ENCODE data around the gene SFXN4. TPM values are rescaled to one million over a fixed set of nuclear protein-coding genes. Genes with fewer than 3 reads are reported as not detected.
"Not testable (repeated sequence)": the region's sequence is repeated elsewhere in the genome, so short reads cannot be mapped to it uniquely, and the experiment has no call there.

The SFXN4 gene
- total and polyA plus RNA-seq, 2 donors, result 18.5 to 31.0 TPM

GRCh38 chr10:119107771-119108170 lies 57.7 kb downstream of the SFXN4 start:
- not testable (repeated sequence) for DNase-seq (ENCODE audit: low read depth in 6 of 9, low spot score in 9 of 9); H3K4me1 ChIP-seq (ENCODE audit: control insufficient read depth in 2 of 2, insufficient read depth in 2 of 2, low read length in 2 of 2); H3K4me3 ChIP-seq (ENCODE audit: low read length in 2 of 2); H3K27me3 ChIP-seq (ENCODE audit: control insufficient read depth in 2 of 2, insufficient read depth in 1 of 2, low read length in 1 of 2); H3K9me3 ChIP-seq (ENCODE audit: control insufficient read depth in 2 of 2, insufficient read depth in 1 of 2, low read length in 1 of 2); H3K27ac ChIP-seq (ENCODE audit: low read depth in 1 of 2, low read length in 1 of 2)
- 83% methylated on average over 2 of the region's 2 CpGs for WGBS
- peaks cover 10 to 37% of the 10 kb centered on the region in 2 donors for H3K36me3 ChIP-seq (ENCODE audit: control insufficient read depth in 2 of 2, insufficient read depth in 2 of 2, low read length in 1 of 2)

- H3K27ac ChIP-seq (ENCODE audit: low read depth in 1 of 2, low read length in 1 of 2); DNase-seq (ENCODE audit: low read depth in 6 of 9, low spot score in 9 of 9); H3K27me3 ChIP-seq (ENCODE audit: control insufficient read depth in 2 of 2, insufficient read depth in 1 of 2, low read length in 1 of 2); H3K4me3 ChIP-seq (ENCODE audit: low read length in 2 of 2); H3K9me3 ChIP-seq (ENCODE audit: control insufficient read depth in 2 of 2, insufficient read depth in 1 of 2, low read length in 1 of 2): not testable (repeated sequence)
- 97% methylated on average over 6 of the region's 6 CpGs for WGBS
- H3K4me1 ChIP-seq (ENCODE audit: control insufficient read depth in 2 of 2, insufficient read depth in 2 of 2, low read length in 2 of 2), result peaks cover 7 to 11% of the 10 kb centered on the region in 2 donors
- peaks cover 5 to 30% of the 10 kb centered on the region in 2 donors for H3K36me3 ChIP-seq (ENCODE audit: control insufficient read depth in 2 of 2, insufficient read depth in 2 of 2, low read length in 1 of 2)
Observed at GRCh38 chr10:119107106-119107505, 58.4 kb downstream of the SFXN4 start.

- H3K36me3 ChIP-seq (ENCODE audit: control insufficient read depth in 2 of 2, insufficient read depth in 2 of 2, low read length in 1 of 2), result peaks cover 5 to 25% of the 10 kb centered on the region in 2 donors
- not testable (repeated sequence) for H3K27me3 ChIP-seq (ENCODE audit: control insufficient read depth in 2 of 2, insufficient read depth in 1 of 2, low read length in 1 of 2); DNase-seq (ENCODE audit: low read depth in 6 of 9, low spot score in 9 of 9); H3K4me3 ChIP-seq (ENCODE audit: low read length in 2 of 2); H3K27ac ChIP-seq (ENCODE audit: low read depth in 1 of 2, low read length in 1 of 2); H3K9me3 ChIP-seq (ENCODE audit: control insufficient read depth in 2 of 2, insufficient read depth in 1 of 2, low read length in 1 of 2)
- WGBS, result 98% methylated on average over 7 of the region's 7 CpGs
- peaks cover 7 to 11% of the 10 kb centered on the region in 2 donors for H3K4me1 ChIP-seq (ENCODE audit: control insufficient read depth in 2 of 2, insufficient read depth in 2 of 2, low read length in 2 of 2)
Observed at GRCh38 chr10:119105899-119106298, 59.6 kb downstream of the SFXN4 start.

GRCh38 chr10:119105155-119105554 lies 60.4 kb downstream of the SFXN4 start:
- 95% methylated on average over 12 of the region's 12 CpGs for WGBS
- Histone ChIP-seq H3K27ac (ENCODE audit: low read depth in 1 of 2, low read length in 1 of 2) (no peak overlapping the region), H3K4me3 (ENCODE audit: low read length in 2 of 2) (peak overlapping the region; percentile 61 to 87), H3K27me3 (ENCODE audit: control insufficient read depth in 2 of 2, insufficient read depth in 1 of 2, low read length in 1 of 2) (no peaks in the 10 kb centered on the region), H3K36me3 (ENCODE audit: control insufficient read depth in 2 of 2, insufficient read depth in 2 of 2, low read length in 1 of 2) (peaks cover 5 to 20% of the 10 kb centered on the region in 2 donors), H3K4me1 (ENCODE audit: control insufficient read depth in 2 of 2, insufficient read depth in 2 of 2, low read length in 2 of 2) (peaks cover 7 to 11% of the 10 kb centered on the region in 2 donors), H3K9me3 (ENCODE audit: control insufficient read depth in 2 of 2, insufficient read depth in 1 of 2, low read length in 1 of 2) (no peaks in the 10 kb centered on the region)
- DNase-seq (ENCODE audit: low read depth in 6 of 9, low spot score in 9 of 9), result no peak

GRCh38 chr10:119104654-119105015 lies 60.9 kb downstream of the SFXN4 start:
- WGBS, result 3% methylated on average over 22 of the region's 22 CpGs
- Histone ChIP-seq H3K4me1 (ENCODE audit: control insufficient read depth in 2 of 2, insufficient read depth in 2 of 2, low read length in 2 of 2) (peaks cover 7 to 11% of the 10 kb centered on the region in 2 donors), H3K4me3 (ENCODE audit: low read length in 2 of 2) (peak overlapping the region; percentile 61 to 87), H3K36me3 (ENCODE audit: control insufficient read depth in 2 of 2, insufficient read depth in 2 of 2, low read length in 1 of 2) (peaks cover 5 to 15% of the 10 kb centered on the region in 2 donors), H3K27me3 (ENCODE audit: control insufficient read depth in 2 of 2, insufficient read depth in 1 of 2, low read length in 1 of 2) (no peaks in the 10 kb centered on the region), H3K27ac (ENCODE audit: low read depth in 1 of 2, low read length in 1 of 2) (peak overlapping the region in 1 of 2 donors; percentile 31), H3K9me3 (ENCODE audit: control insufficient read depth in 2 of 2, insufficient read depth in 1 of 2, low read length in 1 of 2) (no peaks in the 10 kb centered on the region)
- peak in 2 of 9 donors; percentile 8 to 28 for DNase-seq (ENCODE audit: low read depth in 6 of 9, low spot score in 9 of 9)

GRCh38 chr10:119103903-119104653 lies 61.4 kb downstream of the SFXN4 start, which contains the start of gene DENND10:
TSS of gene DENND10 (plus strand) at chr10:119104113. CDS start at chr10:119104143, 30 bp downstream.
- Histone ChIP-seq H3K27ac (ENCODE audit: low read depth in 1 of 2, low read length in 1 of 2) (peak within 1 kb of the TSS; percentile 26 to 52), H3K9me3 (ENCODE audit: control insufficient read depth in 2 of 2, insufficient read depth in 1 of 2, low read length in 1 of 2) (no peaks in the 10 kb centered on the region), H3K4me1 (ENCODE audit: control insufficient read depth in 2 of 2, insufficient read depth in 2 of 2, low read length in 2 of 2) (peaks cover 7 to 11% of the 10 kb centered on the region in 2 donors), H3K27me3 (ENCODE audit: control insufficient read depth in 2 of 2, insufficient read depth in 1 of 2, low read length in 1 of 2) (no peaks in the 10 kb centered on the region), H3K4me3 (ENCODE audit: low read length in 2 of 2) (peak within 1 kb of the TSS; percentile 61 to 87), H3K36me3 (ENCODE audit: control insufficient read depth in 2 of 2, insufficient read depth in 2 of 2, low read length in 1 of 2) (peaks cover 5 to 11% of the 10 kb centered on the region in 2 donors)
- WGBS, result under 1% methylated on average over 91 of the region's 91 CpGs
- DNase-seq (ENCODE audit: low read depth in 6 of 9, low spot score in 9 of 9), result peak in 6 of 9 donors; percentile 55 to 74 (median 66)

DNA sequence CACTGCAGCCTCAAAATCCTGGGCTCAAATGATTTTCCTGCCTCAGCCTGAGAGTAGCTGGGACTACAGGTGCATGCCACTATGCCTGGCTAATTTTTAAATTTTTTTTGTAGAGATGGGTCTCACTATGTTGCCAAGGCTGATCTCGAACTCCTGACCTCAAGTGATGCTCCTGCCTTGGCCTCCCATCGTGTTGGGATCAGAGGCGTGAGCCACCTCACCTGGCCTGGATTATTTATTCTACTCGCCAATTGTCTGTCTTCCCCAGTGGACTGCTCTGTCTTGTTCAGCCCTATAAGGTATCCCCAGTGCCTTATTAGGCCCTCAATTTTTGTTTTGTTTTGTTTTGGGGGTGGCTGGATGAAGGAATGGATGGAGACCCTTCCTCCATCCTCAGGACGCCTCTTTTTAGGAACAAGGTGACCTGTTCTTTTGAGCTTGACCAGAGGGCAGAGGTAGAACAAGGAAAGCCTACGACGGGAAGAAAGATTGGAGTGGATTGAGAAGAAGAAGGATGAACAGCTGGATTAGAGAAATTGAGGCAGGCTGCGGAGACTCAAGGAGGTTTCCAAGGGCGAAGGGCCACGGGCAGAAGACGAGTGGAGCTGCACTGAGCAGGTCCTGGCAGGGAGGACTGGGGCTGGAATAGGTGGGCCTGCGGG lies 62.1 kb downstream of the SFXN4 start:
- DNase-seq (ENCODE audit: low read depth in 6 of 9, low spot score in 9 of 9), result no peak
- Histone ChIP-seq H3K36me3 (ENCODE audit: control insufficient read depth in 2 of 2, insufficient read depth in 2 of 2, low read length in 1 of 2) (peaks cover 0 to 6% of the 10 kb centered on the region in 2 donors), H3K27ac (ENCODE audit: low read depth in 1 of 2, low read length in 1 of 2) (peak overlapping the region in 1 of 2 donors; percentile 26), H3K4me3 (ENCODE audit: low read length in 2 of 2) (peak overlapping the region in 1 of 2 donors; percentile 87), H3K27me3 (ENCODE audit: control insufficient read depth in 2 of 2, insufficient read depth in 1 of 2, low read length in 1 of 2) (no peaks in the 10 kb centered on the region), H3K4me1 (ENCODE audit: control insufficient read depth in 2 of 2, insufficient read depth in 2 of 2, low read length in 2 of 2) (peaks cover 7 to 11% of the 10 kb centered on the region in 2 donors), H3K9me3 (ENCODE audit: control insufficient read depth in 2 of 2, insufficient read depth in 1 of 2, low read length in 1 of 2) (no peaks in the 10 kb centered on the region)
- 79% methylated on average over 12 of the region's 12 CpGs for WGBS

GRCh38 chr10:119101366-119102098 lies 64.0 kb downstream of the SFXN4 start:
- Histone ChIP-seq H3K9me3 (ENCODE audit: control insufficient read depth in 2 of 2, insufficient read depth in 1 of 2, low read length in 1 of 2) (no peaks in the 10 kb centered on the region), H3K27ac (ENCODE audit: low read depth in 1 of 2, low read length in 1 of 2) (no peak overlapping the region), H3K4me1 (ENCODE audit: control insufficient read depth in 2 of 2, insufficient read depth in 2 of 2, low read length in 2 of 2) (peaks cover 7 to 11% of the 10 kb centered on the region in 2 donors), H3K27me3 (ENCODE audit: control insufficient read depth in 2 of 2, insufficient read depth in 1 of 2, low read length in 1 of 2) (no peaks in the 10 kb centered on the region), H3K36me3 (ENCODE audit: control insufficient read depth in 2 of 2, insufficient read depth in 2 of 2, low read length in 1 of 2) (no peaks in the 10 kb centered on the region), H3K4me3 (ENCODE audit: low read length in 2 of 2) (no peak overlapping the region)
- no peak for DNase-seq (ENCODE audit: low read depth in 6 of 9, low spot score in 9 of 9)
- 90% methylated on average over 10 of the region's 10 CpGs for WGBS
